Left ventricle myocardium superior (tissue), 1 donor: ENCODE data around the gene AP5Z1. TPM values are rescaled to one million over a fixed set of nuclear protein-coding genes. Genes with fewer than 3 reads are reported as not detected.

Source experiments
- ATAC-seq: fragments of 200-7000 bp; cut with Tn5 transposase; one replicate; pipeline ENCODE4 v1.9.1; 2020; ENCODE audit warnings: mild to moderate bottlenecking, moderate library complexity
- DNase-seq: peaks from one replicate; pipeline ENCODE4 v3.0.0-alpha.2; 2020
- intact Hi-C: fragments of 100-400 bp; cut with micrococcal nuclease; formaldehyde crosslinking; loops from one replicate; pipeline ENCODE4 v1.11.0; 2022
- total RNA-seq: library from RNA; stranded (reverse); fragmentation: NEBNext Ultra II Directional; extraction: Animal tissue kit (Norgen Biotek cat#: 25700); gene quantifications from one replicate; pipeline ENCODE4 v1.2.1, GENCODE V29; 2021
- donor health status: DM: no; HTN: yes; CAD: no; lungs with severe emphysema.

Gene AP5Z1
- total RNA-seq, 1 donor from 2014 or later: 10.5 TPM

- intact Hi-C loops: no loop called here
- ATAC-seq (no peak), DNase-seq (no peak)
Measured at GRCh38 chr7:4815121-4815520, 39.7 kb downstream of the AP5Z1 start.

- ATAC-seq: no peak
- no peak for DNase-seq
Measured at GRCh38 chr7:4815609-4816418, 40.4 kb downstream of the AP5Z1 start.

DNA sequence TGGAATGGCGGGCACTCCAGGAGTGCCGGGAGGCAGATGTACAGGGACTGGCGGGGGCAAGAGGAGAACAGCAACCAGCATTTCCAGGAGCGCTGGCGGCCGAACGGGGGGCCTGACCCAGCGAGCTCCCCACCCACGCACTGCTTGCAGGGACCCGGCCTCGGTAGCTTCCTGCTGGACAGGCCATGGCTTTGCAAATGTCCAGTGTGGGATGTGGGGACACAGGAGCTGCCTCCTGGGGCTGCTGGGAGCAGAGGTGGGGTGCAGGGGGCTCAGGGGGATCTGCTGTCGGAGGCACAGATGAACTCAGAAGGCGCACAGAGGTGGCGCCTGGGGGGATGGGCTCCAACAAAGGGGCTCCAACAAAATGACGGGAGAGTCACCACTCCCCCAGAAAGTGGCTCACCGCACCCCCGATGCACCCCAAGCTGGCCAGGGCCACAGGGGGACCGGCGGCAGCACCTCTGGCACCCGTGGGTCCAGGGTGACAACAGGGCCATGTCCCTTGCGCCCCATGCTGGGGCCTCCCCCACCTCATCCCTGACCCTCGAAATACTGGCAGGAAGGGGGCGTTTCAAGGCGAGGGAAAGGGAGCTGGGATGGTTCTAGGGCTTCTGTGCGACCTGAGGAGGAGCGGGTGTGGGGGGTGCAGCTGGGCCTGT lies 41.1 kb downstream of the AP5Z1 start:
- intact Hi-C loops: no loop called here
- no peak for DNase-seq
- no peak for ATAC-seq

More at GRCh38 chr7:4815609-4816418, 40.4 kb downstream of the AP5Z1 start:
- intact Hi-C loops: no loop called here

DNA sequence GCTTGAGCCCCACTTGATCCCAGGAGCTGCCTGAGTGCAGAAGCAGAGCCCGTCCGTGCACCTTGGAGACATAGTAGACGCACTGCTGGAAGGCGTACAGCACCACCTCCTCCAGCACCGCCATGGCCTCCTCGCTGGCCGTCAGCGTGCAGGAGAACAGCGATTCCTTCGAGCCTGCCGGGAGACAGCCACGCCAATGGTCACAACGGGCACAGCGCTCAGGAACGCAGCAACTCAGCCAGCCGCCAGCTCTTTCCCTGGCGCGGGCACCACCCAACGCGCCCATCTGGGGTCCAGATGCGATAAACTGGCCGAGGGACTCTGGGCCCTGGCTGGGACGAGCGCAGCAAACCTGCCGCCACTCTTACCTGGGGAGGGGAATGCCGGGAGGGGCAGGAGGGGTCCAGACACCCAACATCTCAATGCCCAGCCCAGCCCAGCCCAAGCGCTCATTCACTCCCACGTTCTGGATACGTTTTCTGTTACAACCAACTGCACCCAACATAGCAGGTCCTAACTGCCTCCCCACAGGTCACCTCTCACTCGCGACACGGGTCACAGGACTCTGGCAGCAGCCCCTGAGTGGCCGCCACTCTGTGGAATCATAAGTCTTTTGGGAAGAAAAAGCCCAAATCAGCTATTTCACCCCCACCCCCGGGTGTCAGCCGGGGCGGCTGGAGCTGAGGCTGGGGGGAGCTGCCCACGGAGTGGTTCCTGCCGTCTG lies 41.9 kb downstream of the AP5Z1 start:
- DNase-seq (no peak), ATAC-seq (no peak)
- intact Hi-C loops: no loop called here

- intact Hi-C loops: no loop called here
- ATAC-seq: no peak
- DNase-seq: no peak
Measured at GRCh38 chr7:4818000-4818794, 42.8 kb downstream of the AP5Z1 start.

GRCh38 chr7:4819560-4820404 lies 44.4 kb downstream of the AP5Z1 start:
- ATAC-seq: peak; percentile 72
- intact Hi-C loops: no loop called here
- DNase-seq: peak; percentile 73

GRCh38 chr7:4820405-4820966 lies 45.1 kb downstream of the AP5Z1 start:
- intact Hi-C loops: no loop called here
- DNase-seq: no peak
- peak; percentile 69 for ATAC-seq

GRCh38 chr7:4820967-4821471 lies 45.6 kb downstream of the AP5Z1 start:
- peak; percentile 41 for DNase-seq
- intact Hi-C loops: no loop called here
- ATAC-seq: no peak

GRCh38 chr7:4822677-4823076 lies 47.3 kb downstream of the AP5Z1 start:
- no peak for ATAC-seq
- DNase-seq: no peak
- intact Hi-C loops: no loop called here

DNA sequence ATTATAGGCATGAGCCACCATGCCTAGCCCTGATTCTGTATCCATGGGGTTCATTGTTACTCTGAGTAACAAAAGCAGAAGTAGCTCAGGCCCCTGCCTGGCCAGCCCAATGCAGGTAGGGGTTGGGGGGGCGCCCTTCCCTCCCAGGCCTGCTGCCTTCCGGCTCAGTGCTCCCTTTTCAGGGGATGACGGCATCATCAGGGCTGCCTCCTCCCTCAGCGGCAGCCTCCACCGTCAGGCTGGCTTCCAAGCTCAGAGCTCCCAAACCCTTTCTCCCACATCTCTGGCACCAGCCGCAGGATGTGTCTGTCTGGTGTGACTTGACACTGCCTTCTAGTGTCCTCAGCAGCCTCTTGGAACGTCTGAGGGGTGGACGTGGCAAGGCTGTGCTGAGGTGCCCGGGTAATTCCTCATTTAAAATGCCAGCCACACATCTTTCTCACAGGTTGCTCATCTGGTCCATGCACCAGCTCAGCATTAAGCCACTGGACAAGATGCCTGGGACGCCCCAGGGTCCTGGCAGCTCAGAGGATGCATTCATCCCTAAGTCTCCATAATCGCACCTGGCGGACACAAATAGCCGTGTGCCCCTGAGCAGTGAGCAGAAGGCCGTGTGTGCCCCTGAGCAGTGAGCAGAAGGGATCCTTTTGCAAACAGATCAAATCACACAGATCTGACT lies 48.2 kb downstream of the AP5Z1 start:
- ATAC-seq: no peak
- DNase-seq: no peak
- intact Hi-C loops: no loop called here

DNA sequence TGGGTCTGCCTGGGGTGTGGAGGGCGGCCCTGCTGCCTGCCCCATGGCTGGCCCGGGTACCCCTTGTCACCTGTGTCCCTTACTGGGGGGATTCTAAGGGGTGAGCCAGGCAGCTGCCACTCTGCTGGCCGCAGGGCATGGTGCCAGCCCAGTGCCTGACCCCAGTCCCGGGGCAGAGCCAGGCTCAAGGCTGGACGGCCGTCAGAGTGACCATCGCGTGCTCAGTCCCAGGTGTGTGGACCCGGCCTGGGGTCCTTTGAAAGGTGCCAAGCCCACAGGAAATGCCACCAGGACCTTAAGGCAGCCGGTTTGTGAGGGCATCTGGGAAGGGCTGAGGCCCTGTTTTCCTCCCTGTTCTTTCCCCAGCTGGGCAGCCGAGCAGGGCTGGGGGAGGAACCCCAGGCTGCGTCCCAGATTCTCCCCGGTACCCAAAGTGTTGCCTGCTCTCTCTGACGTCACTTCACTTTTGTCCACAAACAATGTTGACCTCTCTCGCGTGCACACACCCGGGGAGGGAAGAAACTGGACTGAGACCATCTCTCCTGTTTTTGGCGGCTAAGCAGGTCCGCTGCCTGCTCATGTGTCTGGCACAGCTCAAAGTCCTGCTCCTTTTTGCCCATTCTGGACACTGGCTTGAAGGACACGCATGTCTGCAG lies 48.8 kb downstream of the AP5Z1 start:
- DNase-seq: no peak
- no peak for ATAC-seq
- intact Hi-C loops: no loop called here

DNA sequence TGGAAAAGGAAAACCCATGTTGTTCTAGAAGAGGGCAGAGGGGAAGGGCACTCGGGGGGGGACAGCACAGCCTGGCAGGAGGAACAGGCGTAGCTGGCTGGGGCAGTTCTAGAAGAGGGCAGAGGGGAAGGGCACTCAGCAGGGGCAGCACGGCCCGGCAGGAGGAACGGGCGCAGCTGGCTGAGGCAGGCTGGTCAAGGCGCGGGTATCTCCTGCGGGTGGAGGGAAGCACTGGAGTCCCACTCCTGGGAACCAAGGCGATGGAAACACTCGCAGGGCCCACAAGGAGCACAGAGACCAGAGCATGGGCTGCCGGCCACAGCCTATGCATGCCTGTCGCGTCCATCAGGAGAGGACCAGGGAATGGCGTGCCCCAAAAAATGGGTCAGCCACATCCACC lies 49.7 kb downstream of the AP5Z1 start:
- no peak for DNase-seq
- intact Hi-C loops: no loop called here
- ATAC-seq: no peak

DNA sequence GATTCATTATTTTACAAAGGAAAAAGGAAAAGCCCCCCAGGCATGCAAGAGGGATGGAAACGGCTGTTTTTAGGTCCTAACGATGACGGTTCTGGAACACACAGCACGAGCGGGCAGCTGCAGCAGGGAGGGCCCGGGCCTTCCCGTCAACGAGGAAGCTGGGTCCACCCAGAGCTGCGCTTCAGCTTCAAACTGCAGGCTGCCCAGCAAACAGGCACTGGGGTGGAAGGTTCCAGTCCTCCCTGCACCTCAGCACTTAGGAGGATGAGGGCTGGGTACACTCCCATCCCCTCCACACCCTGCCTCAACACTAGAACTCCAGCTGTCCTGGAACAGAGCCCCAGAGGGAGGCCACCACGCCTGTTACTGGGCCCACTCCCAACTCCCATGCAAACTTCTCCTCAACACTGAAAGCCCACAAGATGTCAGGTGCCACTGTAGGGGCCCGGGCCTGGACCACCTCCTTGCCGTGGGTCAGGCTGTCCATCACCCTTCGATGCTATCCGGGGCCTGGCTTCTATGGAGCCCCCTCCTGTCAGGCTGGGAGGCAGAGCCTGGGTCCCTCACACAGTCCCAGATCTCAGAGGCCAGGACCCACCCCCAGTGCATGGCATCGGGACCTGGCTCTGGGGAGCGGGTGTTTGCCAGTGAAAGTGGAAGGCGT lies 53.4 kb downstream of the AP5Z1 start:
- ATAC-seq: peak; percentile 67
- intact Hi-C loops: no loop called here
- no peak for DNase-seq

DNA sequence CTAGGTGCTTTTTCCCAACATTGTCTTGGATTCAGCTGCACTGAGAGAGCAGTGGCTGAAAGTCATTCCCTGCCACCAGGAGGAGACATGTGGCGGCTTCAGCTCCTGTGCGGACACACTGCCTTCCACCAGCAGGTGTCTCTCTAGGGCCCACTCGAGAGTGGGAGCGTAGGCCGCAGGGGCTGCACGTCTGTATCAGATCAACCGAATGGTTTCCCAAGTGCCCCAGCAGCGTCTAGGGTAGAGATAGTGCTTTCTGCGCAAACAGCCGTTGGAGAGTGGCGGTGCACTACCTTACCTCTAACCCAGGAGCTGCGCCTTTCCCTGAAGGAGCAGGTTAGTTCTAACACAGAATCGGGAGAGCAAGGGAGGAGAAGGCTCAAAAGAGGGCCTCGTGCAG lies 54.8 kb downstream of the AP5Z1 start:
- intact Hi-C loops: no loop called here
- ATAC-seq (peak; percentile 89), DNase-seq (peak; percentile 80)

GRCh38 chr7:4831723-4832495 lies 56.5 kb downstream of the AP5Z1 start:
- ATAC-seq: no peak
- intact Hi-C loops: no loop called here
- no peak for DNase-seq

DNA sequence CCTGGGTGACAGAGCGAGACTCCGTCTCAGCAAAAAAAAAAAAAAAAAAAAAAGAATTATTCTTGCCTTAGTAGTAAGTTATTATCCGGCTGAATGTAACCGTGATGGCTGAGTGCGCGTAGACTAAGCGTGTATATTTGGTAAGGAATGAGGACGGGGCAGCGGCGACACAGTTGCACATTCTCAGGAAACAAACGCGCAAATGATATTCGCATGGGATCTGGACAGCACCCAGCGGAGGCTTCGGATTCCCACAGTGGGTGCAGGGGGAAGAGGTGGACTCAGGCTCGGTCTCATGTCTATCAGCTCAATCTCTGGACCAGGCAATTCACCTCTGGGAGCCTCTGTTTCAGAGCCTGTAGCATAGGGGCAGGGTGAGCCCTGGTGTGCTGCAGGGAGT lies 57.3 kb downstream of the AP5Z1 start:
- intact Hi-C loops: no loop called here

More for the DNA sequence above, 57.3 kb downstream of the AP5Z1 start:
- no peak for DNase-seq
- no peak for ATAC-seq
